GM18861 (cell line): ENCODE data around the gene SLC31A2.
"Not testable (repeated sequence)": the region's sequence is repeated elsewhere in the genome, so short reads cannot be mapped to it uniquely, and the experiment has no call there.

Source experiments
- ATAC-seq: cut with Tn5 transposase; IDR thresholded peaks from one replicate; pipeline ENCODE4 v1.9.1; 2021; ENCODE audit not compliant: unreplicated experiment

Gene SLC31A2

GRCh38 chr9:113149561-113149960, 1.2 kb upstream of the SLC31A2 start:
- not testable (repeated sequence) for ATAC-seq

- no peak for ATAC-seq
Measured at GRCh38 chr9:113151696-113152630, 1.2 kb downstream of the SLC31A2 start.

- ATAC-seq: no peak
Measured at GRCh38 chr9:113152699-113153098, 1.9 kb downstream of the SLC31A2 start.

GRCh38 chr9:113153599-113153998, 2.8 kb downstream of the SLC31A2 start:
- no peak for ATAC-seq

GRCh38 chr9:113154471-113154870, 3.7 kb downstream of the SLC31A2 start:
- no peak for ATAC-seq

- ATAC-seq: no peak
Measured at GRCh38 chr9:113154946-113155345, 4.1 kb downstream of the SLC31A2 start.

GRCh38 chr9:113155911-113156588, 5.2 kb downstream of the SLC31A2 start:
- ATAC-seq: no peak

GRCh38 chr9:113156880-113157279, 6.1 kb downstream of the SLC31A2 start:
- ATAC-seq: no peak

- no peak for ATAC-seq
Measured at GRCh38 chr9:113158446-113158845, 7.6 kb downstream of the SLC31A2 start.

GRCh38 chr9:113160571-113160970, 9.8 kb downstream of the SLC31A2 start:
- no peak for ATAC-seq

GRCh38 chr9:113163001-113163400, 12.2 kb downstream of the SLC31A2 start:
- no peak for ATAC-seq

- no peak for ATAC-seq
Measured at GRCh38 chr9:113164536-113165300, 13.9 kb downstream of the SLC31A2 start.

- no peak for ATAC-seq
Measured at GRCh38 chr9:113166039-113166438, 15.2 kb downstream of the SLC31A2 start.

GRCh38 chr9:113168809-113169208, 18.0 kb downstream of the SLC31A2 start:
- ATAC-seq: no peak

GRCh38 chr9:113173341-113173740, 22.5 kb downstream of the SLC31A2 start:
- ATAC-seq: no peak

- ATAC-seq: no peak
Measured at GRCh38 chr9:113176803-113177202, 26.0 kb downstream of the SLC31A2 start.

GRCh38 chr9:113177251-113177650, 26.4 kb downstream of the SLC31A2 start:
- ATAC-seq: no peak

GRCh38 chr9:113178087-113178486, 27.3 kb downstream of the SLC31A2 start:
- ATAC-seq: no peak

GRCh38 chr9:113179839-113180238, 29.0 kb downstream of the SLC31A2 start:
- no peak for ATAC-seq

GRCh38 chr9:113181165-113181564, 30.4 kb downstream of the SLC31A2 start:
- no peak for ATAC-seq

- no peak for ATAC-seq
Measured at GRCh38 chr9:113183956-113184488, 33.2 kb downstream of the SLC31A2 start.
